ENCODE results near the gene CIP2A.

The CIP2A gene

DNA sequence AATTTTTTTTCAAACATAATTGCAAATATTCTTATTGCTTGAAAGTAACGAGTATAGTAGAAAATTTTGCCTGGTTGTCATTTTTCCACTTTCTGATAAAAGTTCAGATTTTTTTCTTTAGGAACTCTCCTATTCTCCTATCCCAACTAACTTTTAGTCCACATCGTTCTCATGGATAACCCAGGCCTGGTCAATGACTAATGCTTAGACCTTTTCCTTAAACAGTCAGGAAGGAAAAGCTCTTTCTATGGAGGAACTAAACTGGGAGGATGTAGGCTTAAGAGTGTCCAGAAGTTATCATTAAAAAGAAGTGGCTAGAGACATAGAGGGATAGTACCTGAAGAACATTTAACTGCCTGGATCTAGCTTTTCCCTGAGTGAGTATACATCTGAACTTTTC lies 26.7 kb downstream of the CIP2A start:
- DNase-seq (ENCODE audit: low spot score) = no peak

DNA sequence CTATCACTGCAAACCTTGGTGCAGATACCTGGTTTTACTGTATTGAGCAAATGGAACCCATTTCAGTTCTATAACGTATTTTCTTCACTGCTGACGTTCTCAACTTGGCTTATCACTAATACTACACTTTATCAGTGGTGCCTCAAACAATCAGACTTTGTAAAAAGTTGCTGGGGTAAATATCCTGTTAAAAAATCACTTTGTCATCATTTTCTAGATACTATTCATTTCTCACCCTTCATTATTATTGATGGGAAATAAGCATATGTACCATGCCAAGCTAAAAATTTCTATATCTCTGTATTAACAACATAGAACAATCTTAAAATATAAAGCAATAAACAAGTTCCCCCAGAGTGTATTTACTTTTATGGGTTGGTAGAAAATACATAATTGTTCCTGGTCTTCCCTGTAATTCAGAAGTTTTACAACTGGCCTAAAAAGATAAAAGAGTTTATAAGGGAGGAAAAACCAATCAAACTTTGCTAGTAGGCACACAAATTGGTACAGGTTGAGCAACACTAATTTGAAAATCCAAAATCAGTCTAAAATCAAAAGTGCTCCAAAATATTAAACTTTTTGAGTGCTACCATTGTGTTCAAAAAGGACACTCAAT lies 33.2 kb downstream of the CIP2A start:
- no peak for DNase-seq (ENCODE audit: low spot score)

- DNase-seq (ENCODE audit: low spot score) = no peak
Observed at GRCh38 chr3:108554913-108555571, 34.2 kb downstream of the CIP2A start.

DNA sequence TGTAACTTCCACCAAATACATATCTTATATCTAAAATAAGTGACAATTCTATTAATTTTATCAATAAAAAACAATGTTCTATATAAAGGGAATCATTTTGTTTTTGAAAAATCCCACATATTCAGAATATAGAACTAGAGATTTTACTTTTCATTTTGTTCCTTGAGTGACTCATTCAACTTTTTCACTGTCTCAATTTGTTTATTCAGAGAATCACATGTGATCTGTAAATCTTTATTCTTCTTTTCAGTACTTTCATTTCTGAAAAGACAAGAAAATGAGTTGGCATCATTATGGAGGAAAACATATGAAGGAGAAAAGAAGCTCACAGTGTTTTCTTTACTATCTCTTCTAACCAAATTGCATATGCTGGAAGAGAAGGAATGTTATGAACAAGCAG lies 35.0 kb downstream of the CIP2A start:
- no peak for DNase-seq (ENCODE audit: low spot score)

DNA sequence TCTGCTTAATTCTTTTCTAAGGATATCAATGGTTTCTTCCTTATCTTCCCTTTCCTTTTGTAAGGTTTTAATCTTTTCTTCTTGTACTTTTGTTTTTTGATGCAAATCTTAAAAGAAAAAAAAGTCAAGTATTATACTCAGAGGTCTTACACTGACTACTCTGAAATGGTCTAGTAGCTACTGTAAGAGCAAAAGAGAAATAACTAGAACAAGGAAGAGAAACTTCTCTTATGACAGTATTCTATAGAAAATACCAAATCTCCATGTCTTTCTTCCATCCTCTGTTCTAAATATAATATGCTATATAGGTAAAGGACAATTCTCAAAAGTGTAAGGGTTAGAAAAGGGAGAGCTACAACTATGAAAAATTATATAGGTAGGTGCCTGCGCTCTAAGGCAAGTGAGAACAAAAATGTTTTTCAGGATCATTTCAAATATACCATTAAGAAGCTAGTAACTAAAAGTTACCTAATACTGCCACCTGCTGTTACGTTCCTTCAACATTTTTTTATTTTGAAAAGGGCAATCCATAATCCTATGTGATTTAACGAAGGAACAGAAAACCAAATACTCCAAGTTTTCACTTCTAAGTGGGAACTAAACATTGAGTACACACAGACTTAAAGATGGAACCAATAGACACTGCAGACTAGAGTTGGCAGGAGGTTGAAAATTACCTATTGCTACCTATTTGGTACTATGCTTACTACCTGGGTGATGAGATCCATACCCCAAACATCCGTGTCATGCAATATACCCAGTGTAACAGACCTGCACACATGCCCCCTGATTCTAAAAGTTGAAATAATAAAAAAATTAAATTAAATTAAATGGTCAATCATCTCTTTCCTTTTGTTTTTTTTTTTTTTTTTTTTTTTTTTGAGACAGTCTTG lies 36.7 kb downstream of the CIP2A start:
- DNase-seq (ENCODE audit: low spot score) = peak; percentile 76

DNA sequence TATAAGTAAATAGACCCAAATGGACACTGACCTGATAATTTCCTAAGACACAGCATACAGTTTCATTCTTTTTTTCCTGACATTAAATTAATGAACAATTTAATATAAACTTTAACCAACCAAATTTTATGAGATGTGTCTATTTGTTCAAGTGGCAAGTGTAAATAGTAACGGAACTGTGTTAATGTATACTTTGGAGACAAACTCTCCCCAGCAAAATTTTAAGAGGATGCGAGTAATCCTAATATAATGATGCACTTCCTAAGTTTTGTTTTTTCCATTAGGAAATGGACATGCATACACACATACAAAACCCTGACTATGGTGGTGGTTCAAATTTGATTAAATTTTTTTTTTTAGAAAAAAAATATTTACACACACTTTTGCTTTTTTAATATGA lies 40.4 kb downstream of the CIP2A start:
- DNase-seq (ENCODE audit: low spot score) = no peak

DNA sequence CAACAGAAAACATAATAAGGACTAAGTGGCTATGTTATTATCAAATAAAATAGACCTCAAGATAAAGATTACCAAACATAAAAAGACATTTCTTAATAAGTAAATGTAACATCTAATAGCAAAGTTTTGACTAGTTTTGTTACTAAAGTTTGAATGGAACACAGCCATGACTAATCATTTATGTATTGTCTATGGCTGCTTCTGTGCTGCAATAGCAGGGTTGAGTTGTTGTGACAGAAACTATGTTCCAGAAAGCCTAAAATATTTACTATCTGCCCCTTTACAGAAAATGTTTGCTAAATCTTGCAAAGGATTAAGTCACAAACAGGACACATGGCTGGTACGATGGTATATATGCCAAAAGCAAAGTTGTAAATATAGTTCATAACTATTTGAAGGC lies 40.9 kb downstream of the CIP2A start:
- DNase-seq (ENCODE audit: low spot score) = no peak

- no peak for DNase-seq (ENCODE audit: low spot score)
Observed at GRCh38 chr3:108546692-108547091, 42.5 kb downstream of the CIP2A start.

- no peak for DNase-seq (ENCODE audit: low spot score)
Observed at GRCh38 chr3:108546247-108546646, 43.0 kb downstream of the CIP2A start.

DNA sequence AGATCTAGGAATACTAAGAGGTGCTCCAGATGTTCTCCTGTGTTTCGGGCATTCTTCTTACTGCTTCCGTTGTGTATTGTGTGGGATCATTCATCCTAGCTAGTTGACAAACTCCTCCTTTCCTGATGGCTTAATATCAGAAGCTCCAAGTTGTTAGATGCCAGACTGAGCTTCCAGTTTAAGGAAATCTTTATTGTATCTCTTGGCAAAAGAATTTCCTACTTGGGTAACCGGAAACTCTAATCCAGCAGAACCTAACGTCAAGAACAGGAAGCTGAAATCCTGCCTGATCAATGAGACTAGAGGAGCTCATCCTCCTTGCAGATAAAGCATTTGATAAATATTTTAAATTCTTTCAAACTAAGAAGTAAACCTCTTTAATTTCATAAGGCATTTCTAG lies 51.2 kb downstream of the CIP2A start:
- no peak for DNase-seq (ENCODE audit: low spot score)

- DNase-seq (ENCODE audit: low spot score) = peak; percentile 59
Observed at GRCh38 chr3:108528459-108529252, 60.6 kb downstream of the CIP2A start.

GRCh38 chr3:108527817-108528216 lies 61.4 kb downstream of the CIP2A start:
- no peak for DNase-seq (ENCODE audit: low spot score)

- DNase-seq (ENCODE audit: low spot score) = no peak
Observed at GRCh38 chr3:108527109-108527508, 62.1 kb downstream of the CIP2A start.

DNA sequence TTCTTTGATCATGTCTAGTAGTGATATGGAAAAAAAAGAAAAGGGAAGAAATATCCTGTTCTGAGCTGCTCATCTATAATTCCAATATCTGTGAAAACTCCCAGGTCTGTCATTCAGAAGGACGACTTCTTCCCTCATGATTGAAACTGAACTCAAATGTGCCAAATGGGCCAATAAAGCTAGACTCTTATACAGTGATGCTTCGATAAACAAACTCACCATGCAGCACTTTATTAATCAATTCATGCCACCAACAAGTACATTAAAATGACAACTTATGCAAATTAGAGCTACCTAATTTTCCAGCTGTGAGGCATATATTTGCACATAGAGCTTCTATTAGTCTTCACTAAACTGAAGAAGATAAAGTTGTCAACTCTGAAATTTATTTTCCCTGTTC lies 63.3 kb downstream of the CIP2A start:
- DNase-seq (ENCODE audit: low spot score) = no peak

GRCh38 chr3:108525256-108525655 lies 64.0 kb downstream of the CIP2A start:
- DNase-seq (ENCODE audit: low spot score) = no peak

GRCh38 chr3:108524537-108524936 lies 64.7 kb downstream of the CIP2A start:
- DNase-seq (ENCODE audit: low spot score) = no peak

- DNase-seq (ENCODE audit: low spot score) = no peak
Observed at GRCh38 chr3:108518895-108519294, 70.3 kb downstream of the CIP2A start.

- no peak for DNase-seq (ENCODE audit: low spot score)
Observed at GRCh38 chr3:108516881-108517280, 72.4 kb downstream of the CIP2A start.

DNA sequence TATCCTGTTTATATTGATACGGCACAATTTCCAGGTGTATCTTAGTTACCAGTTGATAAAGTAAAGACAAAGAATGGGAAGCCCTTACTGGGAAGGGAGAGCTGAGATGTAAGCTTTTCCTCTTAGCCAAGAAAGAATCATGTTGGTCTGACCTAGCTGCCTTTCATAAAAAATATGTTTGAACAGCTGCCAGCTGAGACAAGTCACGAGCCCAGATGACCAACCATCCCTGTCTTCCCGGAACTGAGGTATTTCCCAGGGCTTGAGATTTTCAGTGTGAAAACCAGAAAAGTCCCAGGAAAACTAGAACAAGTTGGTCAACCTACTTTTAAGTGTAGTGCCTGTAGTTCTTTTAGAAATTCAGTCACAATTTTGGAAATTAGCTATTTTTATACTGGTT lies 75.3 kb downstream of the CIP2A start:
- no peak for DNase-seq (ENCODE audit: low spot score)

DNA sequence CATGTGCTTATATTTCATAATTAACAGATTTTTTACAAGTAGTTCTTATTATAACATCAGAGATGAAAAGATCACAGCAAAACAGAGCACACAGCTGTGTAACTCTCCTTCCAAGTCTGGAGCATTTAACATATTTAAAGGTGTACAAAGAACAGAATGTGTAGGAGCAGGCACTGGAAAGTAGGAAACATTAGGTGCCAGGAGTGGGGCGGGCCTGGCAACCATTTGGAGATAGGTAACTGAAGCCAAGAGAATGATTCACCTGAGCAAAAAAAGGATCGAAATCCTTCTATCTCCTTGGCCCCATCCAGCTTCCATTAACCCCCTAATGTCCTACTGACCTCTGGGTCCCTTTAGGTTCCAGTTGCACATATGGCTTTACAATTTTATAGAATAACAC lies 76.6 kb downstream of the CIP2A start:
- no peak for DNase-seq (ENCODE audit: low spot score)

DNA sequence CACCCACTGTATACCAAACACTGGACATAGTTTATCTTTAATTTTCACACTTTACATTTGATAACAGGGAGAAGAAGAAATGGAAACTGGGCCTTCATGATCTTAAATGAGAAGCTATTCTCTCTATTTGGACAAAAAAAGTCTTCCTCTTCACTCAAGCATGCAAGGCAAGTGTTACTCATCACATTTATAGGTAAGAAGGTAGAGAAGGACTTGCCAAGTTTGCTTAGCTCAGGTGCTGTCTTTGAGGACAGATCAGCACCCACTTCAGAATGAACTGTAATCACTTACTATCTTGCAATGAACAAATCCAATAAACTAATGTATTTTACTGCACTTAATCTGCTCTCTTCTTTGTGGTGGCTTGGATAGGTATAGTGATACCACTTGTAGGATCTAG lies 77.7 kb downstream of the CIP2A start:
- DNase-seq (ENCODE audit: low spot score) = no peak

DNA sequence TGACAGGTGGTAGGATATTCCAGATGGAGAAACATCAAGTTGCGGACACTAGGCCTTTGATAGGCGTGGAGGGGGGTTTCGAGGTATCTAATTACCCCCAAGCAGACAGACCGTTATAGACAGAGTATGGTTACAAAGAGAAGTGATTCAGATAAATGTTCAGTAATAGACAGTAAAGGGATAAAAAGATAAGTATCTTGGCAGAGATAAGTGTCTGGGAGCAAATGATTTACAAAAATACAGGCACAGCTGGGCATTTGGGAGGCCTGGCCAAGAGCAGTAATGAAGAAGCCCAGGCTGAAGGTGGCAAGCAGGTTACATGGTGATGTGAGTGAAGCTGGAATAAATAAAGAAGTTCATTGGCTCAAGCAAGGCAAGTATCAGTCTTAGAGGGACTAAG lies 78.2 kb downstream of the CIP2A start:
- DNase-seq (ENCODE audit: low spot score) = no peak

All from pons (tissue), 1 donor.